Hematopoietic multipotent progenitor cell treated with erythropoietin and hydrocortisone succinate and interleukin-3 and kit ligand, for 6 days (in vitro differentiated cells): ENCODE data around the gene TUBB2B.

Source experiments
- DNase-seq: peaks from one replicate; pipeline ENCODE4 v3.0.0-alpha.2; 2015

The TUBB2B gene

GRCh38 chr6:3232017-3232945, 4.8 kb upstream of the TUBB2B start:
- no peak for DNase-seq

GRCh38 chr6:3231247-3232016, 4.0 kb upstream of the TUBB2B start:
- DNase-seq = no peak

DNA sequence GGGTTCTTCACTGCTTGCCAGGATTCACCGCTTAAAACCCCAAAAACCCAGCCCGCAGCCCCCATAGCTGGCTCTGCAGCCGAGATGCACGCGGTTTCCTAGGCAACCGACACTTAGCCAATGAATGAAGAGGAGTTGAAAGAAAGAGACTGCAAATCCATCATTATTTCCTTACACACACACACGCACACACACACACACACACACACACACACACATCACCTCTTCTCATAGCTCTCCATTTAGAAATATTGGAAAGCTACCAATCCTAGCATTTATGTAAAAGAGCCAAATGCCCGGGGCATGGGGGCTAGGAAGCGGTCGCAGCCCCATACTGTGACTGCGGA, 3.4 kb upstream of the TUBB2B start:
- DNase-seq = no peak

- no peak for DNase-seq
These were observed 2.9 kb upstream of the TUBB2B start for GRCh38 chr6:3230256-3230882.

DNA sequence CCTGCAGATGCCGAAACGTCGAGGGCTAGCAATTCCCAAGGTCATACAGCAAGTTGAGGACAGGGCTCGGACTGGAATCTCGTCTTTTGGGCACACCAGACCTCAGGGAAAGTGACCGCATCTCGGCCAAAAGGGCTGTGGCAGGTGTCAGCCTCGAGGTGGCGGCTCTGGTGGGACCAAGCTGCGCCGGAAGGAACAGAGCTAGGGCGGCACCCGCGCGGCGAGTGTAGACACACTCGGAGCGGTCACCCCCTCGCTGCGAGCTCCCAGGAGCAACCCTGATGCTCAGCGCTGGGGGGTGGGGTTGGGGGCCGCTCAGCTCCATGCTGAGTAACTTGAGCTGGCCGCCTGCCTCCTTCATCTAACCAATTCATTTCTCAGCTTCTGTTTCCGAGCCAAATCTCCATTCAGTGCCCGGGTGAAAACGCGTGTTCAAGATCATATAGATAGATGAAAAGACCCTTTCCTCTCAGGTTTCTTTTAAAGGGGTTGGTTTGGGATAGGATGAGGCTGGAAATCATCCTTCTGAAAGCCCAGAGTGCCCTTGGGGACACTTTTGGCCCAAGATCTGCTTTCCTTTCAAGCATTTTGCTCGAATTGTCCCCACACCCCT, 2.2 kb upstream of the TUBB2B start:
- DNase-seq = peak; percentile 45

DNA sequence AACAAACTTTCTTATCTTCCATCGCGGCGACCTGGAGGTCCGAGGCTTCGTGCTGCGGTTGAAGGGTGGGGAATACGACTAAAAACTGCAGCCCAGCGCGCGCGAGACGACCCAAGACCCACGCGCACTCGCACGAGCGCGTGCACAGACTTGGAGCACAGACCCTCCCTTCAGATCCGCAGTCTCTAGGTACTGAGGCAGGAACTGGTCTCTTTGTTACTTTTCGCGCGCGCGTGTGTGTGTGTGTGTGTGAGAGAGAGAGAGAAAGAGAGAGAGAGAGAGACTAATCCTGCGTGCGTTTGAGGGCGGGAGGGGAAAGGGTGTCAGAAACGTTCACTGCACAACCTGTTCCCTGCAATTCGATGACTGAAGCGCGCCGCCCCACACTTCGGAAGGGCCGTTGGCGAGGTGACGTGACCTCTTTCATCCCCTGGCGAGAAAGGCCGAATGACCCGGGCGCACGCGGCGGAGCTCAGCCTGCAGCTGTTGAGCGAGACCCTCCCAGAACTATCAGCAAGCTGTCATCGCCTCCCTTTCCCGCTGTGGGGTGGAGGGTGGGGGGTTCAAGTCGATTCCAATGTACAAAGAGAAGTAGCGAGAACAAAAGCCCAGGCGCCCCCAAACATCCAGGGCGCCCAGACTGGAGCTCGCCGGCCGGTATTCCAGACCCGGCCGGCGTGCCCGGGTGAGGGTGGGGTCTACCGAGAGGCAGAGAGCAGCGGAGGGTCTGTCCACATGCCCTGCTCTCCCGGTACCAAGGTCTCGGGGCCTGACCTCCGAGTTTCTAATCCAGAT, 1.5 kb upstream of the TUBB2B start:
- DNase-seq = peak; percentile 46

GRCh38 chr6:3228046-3228671, 706 bp upstream of the TUBB2B start:
- no peak for DNase-seq

DNA sequence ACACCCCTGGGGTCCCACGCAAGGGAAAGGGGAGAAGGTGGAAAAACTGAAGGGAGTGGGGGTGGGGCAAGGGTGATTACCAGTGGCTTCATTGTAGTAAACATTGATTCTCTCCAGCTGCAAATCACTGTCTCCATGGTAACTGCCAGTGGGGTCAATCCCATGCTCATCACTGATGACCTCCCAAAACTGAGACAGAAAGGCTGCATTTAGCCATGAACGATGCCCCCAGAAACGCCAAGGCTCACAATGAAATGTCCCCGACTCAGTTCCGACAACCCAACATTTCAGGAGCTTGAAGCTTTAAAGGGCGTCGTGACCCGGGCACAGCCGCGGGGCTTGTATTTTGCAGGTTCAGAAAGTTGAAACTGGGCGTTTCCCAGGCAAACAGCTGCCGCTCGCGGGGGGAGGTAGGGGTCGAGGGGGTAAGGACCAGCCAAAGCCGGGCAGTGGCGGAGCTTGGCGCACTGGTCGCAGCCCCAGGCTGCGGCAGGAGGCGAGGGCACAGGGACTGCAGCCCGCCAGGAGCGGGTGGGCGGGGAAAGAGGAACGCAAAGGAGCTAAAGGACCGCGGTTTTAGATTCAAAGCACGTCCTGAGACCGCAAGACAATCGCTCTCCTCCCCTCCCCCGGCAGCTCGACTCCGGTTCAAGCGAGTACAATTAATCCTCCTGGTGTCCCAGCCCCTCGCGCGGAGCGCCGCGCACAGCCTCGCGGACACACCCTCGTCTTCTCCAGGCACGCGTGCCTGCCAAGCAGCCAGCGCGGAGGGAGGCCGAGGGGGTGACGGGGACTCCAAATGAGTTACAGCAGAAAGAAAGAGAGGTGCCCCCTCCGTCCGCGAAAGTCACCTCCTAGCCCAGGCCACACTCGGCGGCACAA, 731 bp downstream of the TUBB2B start:
- DNase-seq = peak; percentile 74

GRCh38 chr6:3226042-3226441, 1.4 kb downstream of the TUBB2B start:
- DNase-seq = no peak

DNA sequence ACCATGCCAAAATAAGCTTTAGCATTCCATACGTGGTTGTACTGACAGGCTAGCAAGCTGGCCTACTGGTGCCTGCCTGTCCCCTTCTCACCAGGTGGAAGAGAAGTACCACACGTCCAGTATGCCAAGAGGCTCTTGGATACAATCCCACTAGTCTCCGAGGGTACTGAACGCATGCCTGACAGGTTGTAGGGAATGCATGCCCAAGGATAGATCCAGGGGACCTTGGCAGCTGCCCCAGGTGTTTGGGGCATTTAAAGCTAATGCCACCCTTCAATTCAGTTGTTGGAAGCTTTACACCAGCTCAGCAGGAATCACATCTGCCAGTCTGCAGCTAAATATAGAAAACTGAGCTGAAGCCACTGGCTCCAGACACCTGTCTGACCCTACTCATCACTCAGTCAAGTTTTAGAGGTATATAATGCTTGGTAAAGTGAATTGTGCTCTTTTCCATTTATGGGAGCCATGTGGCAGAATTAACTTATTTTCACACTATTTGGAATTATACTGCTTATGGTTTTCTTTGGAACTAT, 4.9 kb downstream of the TUBB2B start:
- no peak for DNase-seq

- DNase-seq = no peak
These were observed 5.9 kb downstream of the TUBB2B start for GRCh38 chr6:3221578-3221977.

DNA sequence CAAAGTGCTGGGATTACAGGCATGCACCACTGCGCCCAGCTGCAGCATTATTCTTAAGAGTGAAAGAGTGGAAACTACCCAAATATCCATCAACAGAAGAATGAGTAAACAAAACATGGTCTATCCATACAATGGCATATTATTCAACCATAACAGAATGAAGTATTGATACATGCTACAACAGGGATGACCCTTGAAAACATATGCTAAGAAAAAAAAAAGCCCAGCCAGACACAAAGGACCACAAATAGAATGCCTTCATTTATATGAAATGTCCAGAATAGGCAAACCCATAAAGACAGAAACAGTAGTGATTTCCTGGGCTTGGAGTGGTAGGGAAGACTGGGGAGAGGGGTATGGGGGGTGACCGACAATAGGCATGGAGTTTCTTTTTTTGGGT, 7.1 kb downstream of the TUBB2B start:
- DNase-seq = no peak

- DNase-seq = no peak
These were observed 9.2 kb downstream of the TUBB2B start for GRCh38 chr6:3218266-3218665.

- no peak for DNase-seq
These were observed 10.2 kb downstream of the TUBB2B start for GRCh38 chr6:3217286-3217685.

- DNase-seq = no peak
These were observed 12.6 kb downstream of the TUBB2B start for GRCh38 chr6:3214898-3215297.

DNA sequence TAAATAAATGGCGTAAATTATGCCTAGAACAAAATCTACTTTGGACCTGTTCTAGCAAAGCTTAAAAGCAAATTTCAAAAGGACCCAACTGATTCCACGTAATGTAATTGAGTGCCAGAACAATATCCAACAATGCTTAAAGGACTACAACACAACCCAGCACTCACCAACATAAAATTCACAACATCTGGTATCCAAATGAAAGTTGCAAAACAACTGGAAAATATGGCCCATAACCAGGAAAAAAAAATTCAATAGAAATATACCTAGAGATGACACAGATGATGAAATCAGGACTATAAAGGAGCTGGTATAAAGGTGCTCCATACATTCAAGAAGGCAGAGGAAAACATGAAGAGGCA, 14.1 kb downstream of the TUBB2B start:
- no peak for DNase-seq

DNA sequence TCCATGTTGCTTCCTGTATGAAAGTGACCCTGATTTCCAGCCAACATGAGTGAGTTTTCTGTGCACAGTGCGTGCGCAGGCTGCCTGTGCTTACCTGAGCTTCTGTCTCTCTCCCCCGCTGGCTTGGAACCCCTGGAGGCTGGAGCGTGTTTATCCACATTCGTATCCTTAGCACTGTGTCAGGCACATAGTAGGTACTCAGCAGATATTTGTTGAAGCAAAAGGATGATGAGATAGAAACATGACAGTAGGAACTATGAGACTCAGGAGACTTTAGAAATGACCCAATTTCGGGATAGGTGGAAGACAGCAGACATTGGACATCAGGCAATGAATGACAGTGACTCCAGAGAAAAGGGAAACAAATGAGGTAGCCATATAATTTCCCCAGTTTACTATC, 15.2 kb downstream of the TUBB2B start:
- DNase-seq = no peak

GRCh38 chr6:3211681-3212080, 15.8 kb downstream of the TUBB2B start:
- DNase-seq = no peak

DNA sequence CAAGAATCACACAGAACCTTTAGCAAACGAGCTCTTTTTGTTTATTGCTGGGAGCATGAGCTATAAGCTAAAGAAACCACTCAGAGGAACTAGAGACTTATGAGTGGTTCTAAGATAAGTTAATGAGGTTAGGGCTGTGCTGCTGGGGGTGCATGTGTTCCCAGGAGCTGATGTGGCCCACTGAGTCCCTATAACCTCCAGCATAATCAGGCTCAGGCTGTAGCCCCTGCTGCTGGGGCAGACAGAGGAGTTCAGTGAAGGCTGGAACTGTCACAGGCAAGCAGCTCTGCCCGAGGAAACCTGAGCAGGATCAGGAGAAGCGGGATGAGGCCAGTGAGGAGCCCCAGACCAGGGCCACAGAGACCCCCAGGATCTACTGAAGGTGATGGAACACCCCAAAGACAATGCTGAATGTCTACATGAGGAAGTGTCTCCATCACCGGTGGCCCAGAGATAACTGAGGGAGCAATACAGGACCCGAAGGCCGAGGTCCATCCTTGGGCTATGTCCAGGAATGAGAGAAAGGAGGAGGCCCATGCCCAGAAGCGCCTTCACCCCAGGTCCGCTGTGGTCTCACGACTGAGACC, 17.3 kb downstream of the TUBB2B start:
- DNase-seq = no peak
